Liver (tissue), 9 donors: ENCODE measurements around the gene PMM2. TPM values are rescaled to one million over a fixed set of nuclear protein-coding genes. Genes with fewer than 3 reads are reported as not detected.

Source experiments
- DNase-seq: peaks from one replicate; pipeline ENCODE4 v3.0.0-alpha.2; 2017; ENCODE audit warnings: low spot score
- H3K27ac ChIP-seq, 2 donors: one replicate each; pipeline ENCODE4 v1.7.0; 2013; ENCODE audit warnings: inconsistent platforms in 2 of 2, low read length in 2 of 2, control low read depth in 1 of 2, low read depth in 1 of 2, mild to moderate bottlenecking in 1 of 2
- H3K27me3 ChIP-seq, 4 donors: one replicate each; pipeline versions ENCODE4 v1.6.1 to v1.7.0; 2013; ENCODE audit warnings: low read length in 3 of 4, inconsistent platforms in 1 of 4, mild to moderate bottlenecking in 1 of 4, moderate library complexity in 1 of 4; ENCODE audit not compliant: control insufficient read depth in 4 of 4, insufficient read depth in 4 of 4
- H3K36me3 ChIP-seq, 4 donors: one replicate each; pipeline versions ENCODE4 v1.6.1 to v1.7.0; 2013; ENCODE audit warnings: low read length in 3 of 4, mild to moderate bottlenecking in 3 of 4, low read depth in 1 of 4, moderate library complexity in 1 of 4; ENCODE audit not compliant: control insufficient read depth in 4 of 4, insufficient read depth in 3 of 4
- H3K4me1 ChIP-seq, 4 donors: one replicate each; pipeline versions ENCODE4 v1.6.1 to v1.7.0; 2013; ENCODE audit warnings: low read length in 3 of 4, mild to moderate bottlenecking in 3 of 4, moderate library complexity in 1 of 4; ENCODE audit not compliant: control insufficient read depth in 4 of 4, insufficient read depth in 4 of 4
- H3K4me3 ChIP-seq, 3 donors: one replicate each; pipeline versions ENCODE4 v1.6.1 to v1.7.0; 2013; ENCODE audit warnings: low read length in 3 of 3, control low read depth in 1 of 3, low read depth in 1 of 3, mild to moderate bottlenecking in 1 of 3
- H3K9ac ChIP-seq, 2 donors: one replicate each; pipeline ENCODE4 v1.7.0; 2013; ENCODE audit warnings: low read length in 2 of 2, mild to moderate bottlenecking in 2 of 2, moderate library complexity in 2 of 2, control low read depth in 1 of 2, low read depth in 1 of 2
- H3K9me3 ChIP-seq, 4 donors: one replicate each; pipeline versions ENCODE4 v1.6.1 to v1.7.0; 2013; ENCODE audit warnings: low read length in 3 of 4; ENCODE audit not compliant: control insufficient read depth in 4 of 4
- CTCF ChIP-seq: fragments of 150-350 bp; IDR thresholded peaks from 2 replicates; pipeline ENCODE4 v1.5.1; 2017; ENCODE audit warnings: improper control_type of control experiment, low read depth, low read length; ENCODE audit not compliant: missing input control
- EGR1 ChIP-seq, 2 donors: IDR thresholded peaks; 2 replicates each; pipeline ENCODE4 v1.6.1; 2016 to 2018; ENCODE audit warnings: antibody characterized with exemption in 2 of 2, low read depth in 2 of 2
- FOXA1 ChIP-seq: IDR thresholded peaks from 2 replicates; pipeline ENCODE4 v1.6.1; 2016; ENCODE audit warnings: antibody characterized with exemption
- FOXA2 ChIP-seq: IDR thresholded peaks from 2 replicates; pipeline ENCODE4 v1.6.1; 2016; ENCODE audit warnings: antibody characterized with exemption
- GABPA ChIP-seq, 2 donors: IDR thresholded peaks in 1 of 2; conservative IDR thresholded peaks in 1 of 2; 2 replicates each; pipeline ENCODE4 v1.6.1; 2016; ENCODE audit warnings: antibody characterized with exemption in 2 of 2, mild to moderate bottlenecking in 1 of 2, moderate library complexity in 1 of 2
- HNF4A ChIP-seq, 2 donors: conservative IDR thresholded peaks; 2 replicates each; pipeline ENCODE4 v1.6.1; 2016; ENCODE audit warnings: antibody characterized with exemption in 2 of 2, mild to moderate bottlenecking in 2 of 2
- HNF4G ChIP-seq: IDR thresholded peaks from 2 replicates; pipeline ENCODE4 v1.6.1; 2016; ENCODE audit warnings: antibody characterized with exemption
- JUND ChIP-seq, 2 donors: IDR thresholded peaks; 2 replicates each; pipeline ENCODE4 v1.6.1; 2016; ENCODE audit warnings: antibody characterized with exemption in 2 of 2
- MAX ChIP-seq: IDR thresholded peaks from 2 replicates; pipeline ENCODE4 v1.6.1; 2016; ENCODE audit warnings: antibody characterized with exemption
- NR2F2 ChIP-seq: IDR thresholded peaks from 2 replicates; pipeline ENCODE4 v1.6.1; 2016; ENCODE audit warnings: antibody characterized with exemption
- RAD21 ChIP-seq, 2 donors: IDR thresholded peaks; 2 replicates each; pipeline ENCODE4 v1.6.1; 2016; ENCODE audit warnings: antibody characterized with exemption in 2 of 2, mild to moderate bottlenecking in 2 of 2
- REST ChIP-seq: IDR thresholded peaks from 2 replicates; pipeline ENCODE4 v1.6.1; 2016; ENCODE audit warnings: antibody characterized with exemption, mild to moderate bottlenecking
- RXRA ChIP-seq, 2 donors: IDR thresholded peaks; 2 replicates each; pipeline ENCODE4 v1.6.1; 2017 to 2018; ENCODE audit warnings: antibody characterized with exemption in 2 of 2, mild to moderate bottlenecking in 1 of 2
- SP1 ChIP-seq: IDR thresholded peaks from 2 replicates; pipeline ENCODE4 v1.6.1; 2018; ENCODE audit warnings: antibody characterized with exemption, mild to moderate bottlenecking
- TAF1 ChIP-seq: conservative IDR thresholded peaks from 2 replicates; pipeline ENCODE4 v1.6.1; 2016; ENCODE audit warnings: antibody characterized with exemption, mild to moderate bottlenecking
- YY1 ChIP-seq: IDR thresholded peaks from 2 replicates; pipeline ENCODE4 v1.6.1; 2016; ENCODE audit warnings: antibody characterized with exemption, mild to moderate bottlenecking
- WGBS: extraction: QIAGEN DNeasy Blood & Tissue Kit; methylation state at CpG from one replicate; pipeline ENCODE4 v1.1.7; 2013; 5-methylcytosine and 5-hydroxymethylcytosine counted together
- polyA plus RNA-seq, 2 donors: library from polyadenylated mRNA; stranded (reverse) in 1 of 2; unstranded in 1 of 2; fragments of 200-250 nt in 1 of 2; fragments of >200 nt in 1 of 2; fragmentation: Nextera tagmentation in 1 of 2; extraction: Ambion mirVana in 1 of 2; gene quantifications; one replicate each; pipeline versions ENCODE4 v1.2.1 to v1.2.3, GENCODE V29; 2013 to 2015
- total RNA-seq, 2 donors: library from RNA; depleted of rRNA; stranded (reverse); fragments of >200 nt; gene quantifications; one replicate each; pipeline ENCODE4 v1.2.3, GENCODE V29; 2014
- TF ChIP-seq, protein P1 (sequence below): IDR thresholded peaks from 2 replicates; pipeline ENCODE4 v1.6.1; 2016; ENCODE audit warnings: antibody characterized with exemption
- TF ChIP-seq, protein P2 (sequence below): IDR thresholded peaks from 2 replicates; pipeline ENCODE4 v1.6.1; 2016; ENCODE audit warnings: antibody characterized with exemption
- donor health status: healthy.
- donor health status: healthy.
- donor health status: healthy.
- donor health status: healthy.
- donor health status: healthy.

Gene PMM2
- total and polyA plus RNA-seq, 4 donors: 6.8 to 38.9 (median 30.0) TPM

DNA sequence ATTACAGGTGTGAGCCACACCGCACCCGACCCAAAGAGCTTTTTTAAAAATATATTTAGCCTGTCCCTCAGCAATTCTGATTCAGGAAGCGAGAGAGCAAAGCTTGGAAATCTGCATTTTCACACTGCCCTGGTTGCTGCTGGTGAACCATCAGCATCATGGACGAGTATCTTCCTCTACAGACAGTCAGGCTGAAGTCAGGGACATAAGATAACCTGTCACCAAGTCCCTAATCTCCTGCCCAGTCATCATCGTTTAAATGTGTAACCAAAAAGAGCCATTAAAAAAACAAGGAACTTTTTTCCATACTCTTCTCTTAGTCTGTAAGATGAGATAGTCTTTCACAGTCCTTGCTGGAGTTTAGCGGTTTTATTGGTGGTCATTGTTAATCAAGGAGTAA lies 6.7 kb downstream of the PMM2 start:
- peaks cover 17 to 55% (median 44%) of the 10 kb centered on the region in 4 donors for H3K36me3 ChIP-seq
- peaks cover 3 to 36% (median 29%) of the 10 kb centered on the region in 4 donors for H3K4me1 ChIP-seq
- no peaks in the 10 kb centered on the region for H3K9me3 ChIP-seq
- no peak overlapping the region for H3K4me3 ChIP-seq
- no peak overlapping the region for H3K9ac ChIP-seq
- TF ChIP-seq JUND (IDR thresholded peaks at IDR 0.05) (no peak), FOXA2 (no peak), RAD21 (IDR thresholded peaks at IDR 0.05) (no peak), TAF1 (no peak), NR2F2 (no peak), RXRA (IDR thresholded peaks at IDR 0.05) (no peak), SP1 (no peak), FOXA1 (no peak), GABPA (IDR thresholded peaks at IDR 0.05 in 1 of 2, conservative IDR thresholded peaks at IDR 0.05 in 1 of 2) (no peak), EGR1 (IDR thresholded peaks at IDR 0.05; ENCODE audit: low read depth in 2 of 2) (no peak), HNF4G (no peak), CTCF (no peak), HNF4A (conservative IDR thresholded peaks at IDR 0.05) (no peak), YY1 (no peak)
- TF ChIP-seq, protein P1, sequence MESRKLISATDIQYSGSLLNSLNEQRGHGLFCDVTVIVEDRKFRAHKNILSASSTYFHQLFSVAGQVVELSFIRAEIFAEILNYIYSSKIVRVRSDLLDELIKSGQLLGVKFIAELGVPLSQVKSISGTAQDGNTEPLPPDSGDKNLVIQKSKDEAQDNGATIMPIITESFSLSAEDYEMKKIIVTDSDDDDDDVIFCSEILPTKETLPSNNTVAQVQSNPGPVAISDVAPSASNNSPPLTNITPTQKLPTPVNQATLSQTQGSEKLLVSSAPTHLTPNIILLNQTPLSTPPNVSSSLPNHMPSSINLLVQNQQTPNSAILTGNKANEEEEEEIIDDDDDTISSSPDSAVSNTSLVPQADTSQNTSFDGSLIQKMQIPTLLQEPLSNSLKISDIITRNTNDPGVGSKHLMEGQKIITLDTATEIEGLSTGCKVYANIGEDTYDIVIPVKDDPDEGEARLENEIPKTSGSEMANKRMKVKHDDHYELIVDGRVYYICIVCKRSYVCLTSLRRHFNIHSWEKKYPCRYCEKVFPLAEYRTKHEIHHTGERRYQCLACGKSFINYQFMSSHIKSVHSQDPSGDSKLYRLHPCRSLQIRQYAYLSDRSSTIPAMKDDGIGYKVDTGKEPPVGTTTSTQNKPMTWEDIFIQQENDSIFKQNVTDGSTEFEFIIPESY: no peak
- TF ChIP-seq, protein P2, sequence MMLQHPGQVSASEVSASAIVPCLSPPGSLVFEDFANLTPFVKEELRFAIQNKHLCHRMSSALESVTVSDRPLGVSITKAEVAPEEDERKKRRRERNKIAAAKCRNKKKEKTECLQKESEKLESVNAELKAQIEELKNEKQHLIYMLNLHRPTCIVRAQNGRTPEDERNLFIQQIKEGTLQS: no peak
- no peaks in the 10 kb centered on the region for H3K27me3 ChIP-seq
- no peak for DNase-seq
- 92% methylated on average over 6 of the region's 6 CpGs for WGBS
- no peak overlapping the region for H3K27ac ChIP-seq

DNA sequence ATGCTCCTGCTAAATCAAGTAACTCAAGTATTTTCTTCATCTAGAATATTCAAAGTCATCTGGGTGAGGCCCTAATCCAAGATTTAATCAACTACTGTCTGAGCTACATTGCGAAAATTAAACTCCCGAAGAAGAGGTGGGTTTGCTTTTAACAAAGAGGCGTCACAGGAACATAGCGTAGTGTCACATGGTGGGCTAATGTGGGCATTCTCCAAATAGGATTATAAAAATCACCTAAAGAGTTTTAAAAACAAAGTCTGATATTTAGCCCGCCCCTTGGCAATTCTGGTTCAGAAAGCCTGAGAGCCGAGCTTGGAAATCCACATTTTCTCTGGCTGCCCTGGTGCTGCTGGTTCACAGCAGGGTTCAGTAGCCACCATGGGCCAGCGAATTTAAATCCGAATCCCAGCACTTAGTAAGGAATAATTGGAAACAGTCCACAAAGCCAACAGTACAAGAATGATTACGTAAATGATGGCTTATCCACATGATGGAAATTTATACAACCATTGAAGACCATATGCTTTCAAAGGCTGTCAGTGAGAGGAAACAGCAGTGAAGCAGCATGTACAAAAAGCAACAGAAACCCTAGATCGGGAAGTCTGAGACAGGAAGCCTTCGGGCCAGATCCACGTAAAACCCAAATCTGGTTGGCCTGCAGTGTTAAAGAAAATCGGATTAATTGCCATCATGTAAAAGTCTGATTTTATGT lies 8.8 kb downstream of the PMM2 start:
- H3K36me3 ChIP-seq: peaks cover 20 to 72% (median 54%) of the 10 kb centered on the region in 4 donors
- H3K9me3 ChIP-seq: no peaks in the 10 kb centered on the region
- no peak overlapping the region for H3K9ac ChIP-seq
- H3K27me3 ChIP-seq: no peaks in the 10 kb centered on the region
- no peak for DNase-seq
- H3K4me3 ChIP-seq: no peak overlapping the region
- 92% methylated on average over 13 of the region's 13 CpGs for WGBS
- peaks cover 0 to 24% (median 16%) of the 10 kb centered on the region in 4 donors for H3K4me1 ChIP-seq
- H3K27ac ChIP-seq: no peak overlapping the region
- TF ChIP-seq EGR1 (IDR thresholded peaks at IDR 0.05; ENCODE audit: low read depth in 2 of 2) (no peak), HNF4G (no peak), YY1 (no peak), FOXA1 (no peak), NR2F2 (no peak), CTCF (no peak), GABPA (IDR thresholded peaks at IDR 0.05 in 1 of 2, conservative IDR thresholded peaks at IDR 0.05 in 1 of 2) (no peak), SP1 (no peak), RAD21 (IDR thresholded peaks at IDR 0.05) (no peak), MAX (no peak), REST (no peak)
- TF ChIP-seq, protein P2: no peak
- TF ChIP-seq, protein P1: no peak
